DND-41 (cell line): ENCODE results near the gene BSG.

Source experiments
- CTCF ChIP-seq: IDR thresholded peaks from 2 replicates; pipeline ENCODE4 v1.5.1; 2012; ENCODE audit warnings: borderline replicate concordance, low read length, moderate library complexity, mild to moderate bottlenecking; ENCODE audit not compliant: poor library complexity, severe bottlenecking; ENCODE audit errors: extremely low read depth
- EZH2 ChIP-seq: IDR thresholded peaks from 3 replicates; pipeline ENCODE4 v1.6.1; 2012; ENCODE audit warnings: borderline replicate concordance, low read depth, mild to moderate bottlenecking, moderate library complexity, low read length, inconsistent platforms; ENCODE audit not compliant: severe bottlenecking

GRCh38 chr19:589693-590395 lies 17.4 kb downstream of the BSG start, which contains the start of gene HCN2:
- no peak for TF ChIP-seq EZH2
- no peak for TF ChIP-seq CTCF
